IMR-90 (cell line): ENCODE data around the gene PDZD2.

Experiments
- CHD1 ChIP-seq: IDR thresholded peaks from 2 replicates; pipeline ENCODE4 v1.6.1; 2012; ENCODE audit warnings: low read depth, low read length, improper control_type of control experiment
- CTCF ChIP-seq: conservative IDR thresholded peaks from 2 replicates; pipeline ENCODE4 v1.5.1; 2012; ENCODE audit warnings: mild to moderate bottlenecking, low read depth, low read length, improper control_type of control experiment
- FOS ChIP-seq: fragments of 150-350 bp; IDR thresholded peaks from 2 replicates; pipeline ENCODE4 v1.6.1; 2016; ENCODE audit warnings: low read depth, low read length
- MXI1 ChIP-seq: IDR thresholded peaks from 2 replicates; pipeline ENCODE4 v1.6.1; 2012; ENCODE audit warnings: low read depth, mild to moderate bottlenecking, low read length, moderate library complexity, borderline replicate concordance
- POLR2A ChIP-seq: IDR thresholded peaks from 2 replicates; pipeline ENCODE4 v1.6.1; 2012; ENCODE audit warnings: mild to moderate bottlenecking, low read depth, low read length
- RAD21 ChIP-seq: IDR thresholded peaks from 2 replicates; pipeline ENCODE4 v1.6.1; 2012; ENCODE audit warnings: low read length, improper control_type of control experiment
- RFX5 ChIP-seq: IDR thresholded peaks from 2 replicates; pipeline ENCODE4 v1.8.0; 2012; ENCODE audit warnings: low read depth, mild to moderate bottlenecking, low read length, moderate library complexity
- SMC3 ChIP-seq: fragments of 150-350 bp; IDR thresholded peaks from 2 replicates; pipeline ENCODE4 v1.6.1; 2016; ENCODE audit warnings: low read depth, mild to moderate bottlenecking, antibody characterized with exemption, low read length, moderate library complexity
- TF ChIP-seq, protein P1 (sequence below): fragments of 150-350 bp; IDR thresholded peaks from 2 replicates; pipeline ENCODE4 v1.6.1; 2017; ENCODE audit warnings: mild to moderate bottlenecking, antibody characterized with exemption, low read length, low read depth
- TF ChIP-seq, protein P2 (sequence below): fragments of 150-350 bp; IDR thresholded peaks from 2 replicates; pipeline ENCODE4 v1.6.1; 2016; ENCODE audit warnings: low read depth, mild to moderate bottlenecking, low read length, moderate library complexity, borderline replicate concordance

DNA sequence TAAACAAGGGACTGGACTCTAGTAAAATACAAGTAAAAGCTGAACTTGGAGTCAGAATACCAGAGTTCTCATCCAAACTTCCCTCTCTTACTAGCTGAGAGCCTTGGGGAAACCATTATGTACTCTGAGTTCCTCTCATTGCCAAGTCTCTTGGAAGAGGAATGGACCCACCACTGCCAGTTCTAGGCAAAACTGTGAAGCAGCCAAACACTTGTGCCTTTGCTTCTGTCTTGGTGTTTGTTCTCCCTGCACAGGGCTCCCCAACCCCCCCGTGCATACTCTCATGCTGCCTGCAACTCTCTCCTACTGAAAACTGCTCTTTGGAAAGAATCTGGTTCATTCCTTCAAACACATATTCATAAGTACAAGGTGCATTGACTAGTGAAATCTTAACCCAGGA, 102.6 kb downstream of the PDZD2 start:
- no peak for TF ChIP-seq RAD21
- TF ChIP-seq CTCF = no peak
- TF ChIP-seq MXI1 = no peak
- TF ChIP-seq POLR2A = no peak
- TF ChIP-seq FOS = no peak
- TF ChIP-seq, protein P1, sequence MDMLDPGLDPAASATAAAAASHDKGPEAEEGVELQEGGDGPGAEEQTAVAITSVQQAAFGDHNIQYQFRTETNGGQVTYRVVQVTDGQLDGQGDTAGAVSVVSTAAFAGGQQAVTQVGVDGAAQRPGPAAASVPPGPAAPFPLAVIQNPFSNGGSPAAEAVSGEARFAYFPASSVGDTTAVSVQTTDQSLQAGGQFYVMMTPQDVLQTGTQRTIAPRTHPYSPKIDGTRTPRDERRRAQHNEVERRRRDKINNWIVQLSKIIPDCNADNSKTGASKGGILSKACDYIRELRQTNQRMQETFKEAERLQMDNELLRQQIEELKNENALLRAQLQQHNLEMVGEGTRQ = no peak
- TF ChIP-seq CHD1 = no peak
- TF ChIP-seq, protein P2, sequence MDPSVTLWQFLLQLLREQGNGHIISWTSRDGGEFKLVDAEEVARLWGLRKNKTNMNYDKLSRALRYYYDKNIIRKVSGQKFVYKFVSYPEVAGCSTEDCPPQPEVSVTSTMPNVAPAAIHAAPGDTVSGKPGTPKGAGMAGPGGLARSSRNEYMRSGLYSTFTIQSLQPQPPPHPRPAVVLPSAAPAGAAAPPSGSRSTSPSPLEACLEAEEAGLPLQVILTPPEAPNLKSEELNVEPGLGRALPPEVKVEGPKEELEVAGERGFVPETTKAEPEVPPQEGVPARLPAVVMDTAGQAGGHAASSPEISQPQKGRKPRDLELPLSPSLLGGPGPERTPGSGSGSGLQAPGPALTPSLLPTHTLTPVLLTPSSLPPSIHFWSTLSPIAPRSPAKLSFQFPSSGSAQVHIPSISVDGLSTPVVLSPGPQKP = no peak
- TF ChIP-seq RFX5 = no peak
- no peak for TF ChIP-seq SMC3
